ENCODE data around the gene CBS.
"Not testable (repeated sequence)": the region's sequence is repeated elsewhere in the genome, so short reads cannot be mapped to it uniquely, and the experiment has no call there.

GRCh38 chr21:43082587-43083300 lies 7.1 kb upstream of the CBS start:
- TF ChIP-seq CTCF (conservative IDR thresholded peaks at IDR 0.05); EZH2 (IDR thresholded peaks at IDR 0.05; ENCODE audit: low read depth): not testable (repeated sequence)

Measured in PC-9 (cell line).